GM12872 (cell line): Measurements from ENCODE around the gene LDLRAD3.

Experiments
- CTCF ChIP-seq: IDR thresholded peaks from 3 replicates; pipeline ENCODE4 v1.5.1; 2011; ENCODE audit warnings: low read depth, mild to moderate bottlenecking, low read length, moderate library complexity; ENCODE audit not compliant: insufficient read depth

LDLRAD3 gene

GRCh38 chr11:36241497-36241896 lies 297.6 kb downstream of the LDLRAD3 start:
- TF ChIP-seq CTCF = no peak

- no peak for TF ChIP-seq CTCF
Measured at GRCh38 chr11:36243641-36244040, 299.8 kb downstream of the LDLRAD3 start.

GRCh38 chr11:36247493-36247892 lies 303.6 kb downstream of the LDLRAD3 start:
- no peak for TF ChIP-seq CTCF

- TF ChIP-seq CTCF = no peak
Measured at GRCh38 chr11:36248436-36248835, 304.6 kb downstream of the LDLRAD3 start.

- TF ChIP-seq CTCF = no peak
Measured at GRCh38 chr11:36249246-36249645, 305.4 kb downstream of the LDLRAD3 start.

- TF ChIP-seq CTCF = no peak
Measured at GRCh38 chr11:36251823-36252222, 308.0 kb downstream of the LDLRAD3 start.

- TF ChIP-seq CTCF = no peak
Measured at GRCh38 chr11:36253238-36253637, 309.4 kb downstream of the LDLRAD3 start.

GRCh38 chr11:36254713-36255112 lies 310.9 kb downstream of the LDLRAD3 start:
- no peak for TF ChIP-seq CTCF
